T47D (cell line): ENCODE results near the gene SLC9B2.
"Not testable (repeated sequence)": the region's sequence is repeated elsewhere in the genome, so short reads cannot be mapped to it uniquely, and the experiment has no call there.

Experiments used
- DNase-seq, 2 experiments: peaks; one replicate each; pipeline versions ENCODE4 v3.0.0 to v3.0.0-alpha.2; 2011 to 2012; ENCODE audit warnings: low read depth in 1 of 2, low spot score in 1 of 2
- JUND ChIP-seq: IDR thresholded peaks from 2 replicates; pipeline ENCODE4 v1.6.1; 2012; ENCODE audit warnings: low read depth
- in situ Hi-C: cut with HindIII; loops from 2 replicates; pipeline ENCODE4 v1.10.0; 2016; ENCODE audit warnings: low sequenced_read_pairs, low pct_unique_long_range_greater_than_20kb

Gene SLC9B2

DNA sequence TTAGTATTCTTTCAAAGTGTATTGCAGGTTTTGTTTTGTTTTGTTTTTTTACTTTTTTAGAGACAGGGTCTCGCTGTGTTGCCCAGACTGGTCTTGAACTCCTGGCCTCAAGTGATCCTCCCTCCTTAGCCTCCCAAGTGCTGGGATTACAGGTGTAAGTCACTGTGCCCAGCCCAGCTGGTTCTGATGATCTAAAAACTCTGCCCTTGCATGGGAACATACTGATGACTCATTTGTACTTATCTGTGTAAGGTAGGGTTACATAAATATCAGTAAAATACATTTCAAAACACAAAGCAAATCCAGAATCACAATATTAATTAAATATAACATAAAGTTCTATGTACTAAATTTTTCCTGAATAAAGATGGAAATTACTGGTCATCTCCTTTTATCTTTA, 49.7 kb downstream of the SLC9B2 start:
- no peak for DNase-seq
- no peak for TF ChIP-seq JUND
- in situ Hi-C loops = no loop called here

- no peak for TF ChIP-seq JUND
- in situ Hi-C loops = no loop called here
- no peak for DNase-seq
Observed at GRCh38 chr4:103024996-103025395, 51.6 kb downstream of the SLC9B2 start.

- TF ChIP-seq JUND = no peak
- DNase-seq = no peak
- in situ Hi-C loops = no loop called here
Observed at GRCh38 chr4:103021120-103021519, 55.4 kb downstream of the SLC9B2 start.

DNA sequence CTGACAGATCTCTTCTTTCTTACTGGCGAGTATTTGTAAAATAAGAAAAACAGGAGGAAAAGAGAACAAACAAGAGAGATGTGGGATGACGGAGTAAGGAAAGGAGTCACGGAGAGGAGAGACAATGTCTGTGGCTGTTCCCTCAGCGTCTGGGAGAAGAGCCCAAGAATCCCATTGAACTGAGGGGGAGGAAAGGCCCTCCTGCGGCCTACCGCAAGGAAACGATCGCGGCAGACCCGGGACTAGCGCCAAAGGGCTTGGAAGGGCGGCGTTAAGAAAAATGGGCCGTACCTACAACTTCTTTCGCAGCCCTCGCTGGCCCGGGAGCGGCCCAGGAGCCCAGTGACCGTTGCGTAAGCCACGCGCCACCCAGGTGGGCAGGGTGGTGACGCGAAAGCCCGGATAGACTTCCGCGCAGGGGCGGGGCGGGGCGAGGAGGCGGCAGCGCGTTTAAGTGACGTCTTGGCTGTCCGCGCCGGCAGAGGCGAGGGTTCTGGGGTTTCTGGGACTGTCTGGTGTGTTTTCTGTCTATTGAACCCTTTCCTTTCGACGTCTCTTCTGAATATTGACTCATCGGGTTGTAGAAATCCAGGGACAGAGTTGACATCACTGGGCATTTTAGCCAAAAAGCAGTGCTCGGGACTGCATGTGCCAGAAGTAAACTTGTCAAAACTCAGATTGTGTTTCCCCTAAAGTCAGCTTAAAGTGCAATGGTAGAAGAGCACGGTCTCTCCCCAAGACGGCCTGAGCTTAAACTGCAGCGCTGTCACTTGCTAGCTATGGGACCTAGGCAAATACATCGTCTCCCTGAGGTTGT, 57.0 kb downstream of the SLC9B2 start, which contains the start of gene SLC9B1:
SLC9B1 (minus strand) TSS at position 398 of the 817 bp plus-strand sequence. CDS start 27,994 bp downstream, outside the sequence.
- TF ChIP-seq JUND = no peak
- in situ Hi-C loops = no loop called here
- peak; percentile 46 to 96 for DNase-seq

DNA sequence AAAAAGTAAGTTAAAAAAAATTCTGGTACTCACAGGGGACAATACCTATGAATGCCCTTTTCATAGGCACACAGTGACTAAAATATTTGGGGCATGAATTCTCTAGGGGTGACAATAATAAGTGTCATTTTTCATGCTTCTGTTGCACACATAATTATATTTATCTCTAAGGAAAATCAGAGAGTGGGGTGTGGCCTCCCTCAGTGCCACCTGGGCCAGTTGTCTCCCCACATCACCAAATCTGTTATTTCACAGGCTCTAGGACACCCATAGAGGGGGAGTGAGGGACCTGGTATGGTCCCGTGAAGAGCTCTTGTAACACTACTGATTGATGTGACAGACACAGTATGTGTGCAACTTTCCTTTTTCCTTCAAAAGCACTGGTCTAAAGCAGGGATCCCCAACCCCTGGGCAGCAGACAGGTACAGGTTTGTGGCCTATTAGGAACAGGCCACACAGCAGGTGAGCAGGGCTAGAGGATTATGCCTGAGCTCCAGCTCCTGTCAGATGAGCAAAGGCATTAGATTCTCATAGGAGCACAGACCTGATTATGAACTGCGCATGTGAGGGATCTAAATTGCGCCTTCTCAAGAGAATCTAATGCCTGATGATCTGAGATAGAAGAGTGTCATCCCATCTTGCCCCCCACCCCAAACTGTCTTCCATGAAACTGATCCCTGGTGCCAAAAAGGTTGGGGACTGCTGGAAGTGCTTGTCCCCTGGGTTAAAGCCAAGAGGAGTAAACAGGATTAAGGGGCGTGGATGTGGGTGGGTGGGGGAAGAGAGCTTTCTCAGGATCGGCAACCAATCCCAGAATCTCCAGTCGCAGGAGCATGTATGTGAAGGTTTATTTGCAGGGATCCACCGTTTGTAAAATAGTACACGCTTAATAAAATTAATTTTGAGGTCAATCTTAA, 57.9 kb downstream of the SLC9B2 start:
- peak in 1 of 2 experiments; percentile 60 for DNase-seq

GRCh38 chr4:103012551-103012950, 64.0 kb downstream of the SLC9B2 start:
- DNase-seq = no peak
- no peak for TF ChIP-seq JUND
- in situ Hi-C loops = no loop called here

More for the DNA sequence above, 57.9 kb downstream of the SLC9B2 start:
- in situ Hi-C loops = no loop called here
- TF ChIP-seq JUND = no peak

- TF ChIP-seq JUND = no peak
- no peak for DNase-seq
- in situ Hi-C loops = no loop called here
Observed at GRCh38 chr4:103012060-103012459, 64.5 kb downstream of the SLC9B2 start.

DNA sequence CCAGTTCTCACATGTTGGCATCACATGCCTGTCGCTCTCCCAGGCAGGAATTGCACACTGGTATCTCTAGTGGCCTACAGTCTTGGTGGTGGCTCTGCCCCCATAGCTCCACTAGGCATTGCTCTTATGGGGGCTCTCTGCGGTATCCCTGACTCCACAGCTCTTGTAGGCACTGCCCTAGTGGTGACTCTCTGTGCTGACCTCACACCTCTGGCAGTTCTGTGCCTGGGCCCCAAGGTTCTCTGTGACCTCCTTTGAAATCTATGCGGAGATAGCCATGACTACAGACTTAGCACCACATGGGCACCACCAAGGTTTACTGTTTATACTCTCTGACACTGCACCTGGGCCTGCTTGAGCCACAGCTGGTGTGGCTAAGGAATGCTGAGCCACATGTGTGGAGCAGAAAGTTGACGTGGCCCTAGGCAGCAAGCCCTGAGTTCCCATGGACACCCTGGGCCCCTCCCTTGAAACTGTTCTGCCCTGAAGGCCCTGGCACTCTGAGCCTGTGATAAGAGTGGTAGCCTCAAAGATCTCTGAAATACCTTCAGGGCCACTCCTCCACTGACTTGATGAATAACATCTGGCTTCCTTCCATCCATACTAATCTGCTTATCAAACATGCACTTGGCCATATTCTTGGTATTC, 65.1 kb downstream of the SLC9B2 start:
- in situ Hi-C loops = no loop called here
- DNase-seq = no peak
- TF ChIP-seq JUND = no peak

GRCh38 chr4:103010804-103011203, 65.8 kb downstream of the SLC9B2 start:
- DNase-seq = no peak
- in situ Hi-C loops = no loop called here
- no peak for TF ChIP-seq JUND

DNA sequence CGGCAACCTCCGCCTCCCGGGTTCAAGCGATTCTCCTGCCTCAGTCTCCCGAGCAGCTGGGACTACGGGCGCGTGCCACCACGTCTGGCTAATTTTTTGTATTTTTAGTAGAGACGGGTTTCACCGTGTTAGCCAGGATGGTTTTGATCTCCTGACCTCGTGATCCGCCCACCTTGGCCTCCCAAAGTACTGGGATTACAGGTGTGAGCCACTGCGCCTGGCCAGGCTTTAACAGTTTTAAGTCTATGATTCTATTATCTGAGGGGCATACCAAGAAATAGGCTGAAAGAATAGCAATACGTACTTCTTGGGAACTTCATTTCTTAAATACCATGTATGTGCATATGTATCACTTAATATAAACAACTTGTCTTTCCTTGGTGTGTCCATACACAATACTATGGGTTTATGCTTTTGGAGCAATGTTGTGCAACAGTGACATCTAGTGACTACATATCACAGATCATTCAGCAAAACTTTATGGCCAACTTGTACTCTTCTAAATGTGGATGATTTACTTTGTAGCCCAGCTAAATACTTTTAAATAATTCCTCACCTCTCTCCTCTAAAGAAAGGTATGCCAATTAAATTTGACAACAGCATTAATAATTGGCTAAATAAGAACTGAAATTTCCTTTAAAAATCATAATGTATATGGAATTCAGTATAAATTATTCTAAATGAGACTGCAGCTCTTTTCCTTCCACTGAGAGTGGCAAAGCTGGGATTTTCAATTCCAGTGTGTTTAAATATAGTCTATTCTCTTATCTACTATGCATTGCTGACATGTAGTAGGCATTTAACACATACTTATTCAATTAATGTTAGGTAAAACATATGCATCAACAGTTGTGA, 67.5 kb downstream of the SLC9B2 start:
- in situ Hi-C loops = no loop called here
- peak; percentile 17 to 82 for DNase-seq
- TF ChIP-seq JUND = no peak

DNA sequence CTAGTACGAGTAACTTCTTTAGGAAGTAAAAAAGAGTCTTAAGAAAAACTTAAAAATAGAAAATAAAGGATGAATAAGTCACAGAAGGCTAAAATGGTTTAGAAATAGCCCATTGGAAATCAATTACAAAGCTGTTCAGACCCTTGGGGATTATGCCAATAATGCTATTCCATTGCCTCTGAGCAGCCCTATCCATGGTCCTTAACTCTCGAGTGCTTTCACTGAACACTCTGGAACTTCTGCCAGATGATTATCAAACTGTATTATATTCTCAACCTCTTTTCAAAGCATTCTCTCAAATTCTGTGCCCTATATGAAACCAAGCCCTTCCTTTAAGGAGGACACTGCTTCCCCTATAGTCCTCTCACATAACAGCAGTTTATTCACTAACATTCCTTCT, 74.0 kb downstream of the SLC9B2 start:
- peak; percentile 5 to 32 for DNase-seq
- in situ Hi-C loops = no loop called here
- no peak for TF ChIP-seq JUND

DNA sequence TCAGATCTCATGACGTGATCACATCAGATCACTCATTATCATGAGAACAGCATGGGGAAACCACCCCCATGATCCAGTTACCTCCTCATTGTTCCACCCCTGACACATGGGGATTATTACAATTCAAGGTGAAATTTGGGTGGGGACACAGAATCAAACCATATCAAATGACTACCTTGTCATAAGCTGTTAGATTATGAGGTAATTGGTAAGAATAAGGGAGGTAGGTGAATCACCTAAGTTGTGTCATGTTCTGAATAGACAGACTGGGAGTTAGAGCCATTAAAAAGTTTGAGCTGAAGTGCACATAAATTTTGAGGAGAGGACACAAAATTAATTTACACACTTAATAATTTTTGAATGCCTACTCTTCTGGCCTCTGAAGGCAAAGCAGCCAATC, 81.8 kb downstream of the SLC9B2 start:
- in situ Hi-C loops = no loop called here
- no peak for DNase-seq
- no peak for TF ChIP-seq JUND

DNA sequence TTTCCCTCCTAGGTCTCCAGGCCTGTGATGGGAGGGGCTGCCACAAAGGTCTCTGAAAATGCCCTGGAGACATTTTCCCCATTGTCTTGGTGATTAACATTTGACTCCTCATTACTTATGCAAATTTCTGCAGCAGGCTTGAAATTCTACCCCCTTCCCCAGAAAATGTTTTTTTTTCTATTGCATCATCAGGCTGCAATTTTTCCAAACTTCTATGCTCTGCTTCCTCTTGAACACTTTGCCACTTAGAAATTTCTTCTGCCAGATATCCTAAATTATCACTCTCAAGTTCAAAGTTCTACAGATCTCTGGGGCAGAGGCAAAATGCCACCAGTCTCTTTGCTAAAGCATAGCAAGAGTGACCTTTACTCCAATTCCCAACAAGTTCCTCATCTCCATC, 82.6 kb downstream of the SLC9B2 start:
- DNase-seq, in situ Hi-C loops: not testable (repeated sequence)
